H9 (cell line): ENCODE results near the gene MGLL. TPM values are rescaled to one million over a fixed set of nuclear protein-coding genes. Genes with fewer than 3 reads are reported as not detected.

ENCODE experiments used
- DNase-seq: peaks from one replicate; pipeline ENCODE4 v3.0.0-alpha.2; 2017
- H2AFZ ChIP-seq: one replicate; pipeline ENCODE4 v1.6.1; 2013; ENCODE audit warnings: mild to moderate bottlenecking, low read length, control low read depth, moderate library complexity
- H2AK5ac ChIP-seq: 2 replicates; pipeline ENCODE4 v1.6.1; 2013; ENCODE audit warnings: low read length, control low read depth, mixed read lengths; ENCODE audit not compliant: insufficient read length
- H2BK120ac ChIP-seq: one replicate; pipeline ENCODE4 v1.6.1; 2013; ENCODE audit warnings: low read depth, mild to moderate bottlenecking, low read length, control low read depth, inconsistent platforms; ENCODE audit not compliant: poor library complexity, severe bottlenecking
- H2BK12ac ChIP-seq: 2 replicates; pipeline ENCODE4 v1.6.1; 2013; ENCODE audit warnings: low read length, control low read depth, mixed read lengths, low read depth; ENCODE audit not compliant: insufficient read length
- H2BK15ac ChIP-seq: 2 replicates; pipeline ENCODE4 v1.6.1; 2013; ENCODE audit warnings: low read depth, low read length, control low read depth
- H2BK20ac ChIP-seq: one replicate; pipeline ENCODE4 v1.6.1; 2013; ENCODE audit warnings: low read depth, mild to moderate bottlenecking, low read length, control low read depth, inconsistent platforms; ENCODE audit not compliant: poor library complexity, severe bottlenecking
- H2BK5ac ChIP-seq: 2 replicates; pipeline ENCODE4 v1.6.1; 2013; ENCODE audit warnings: low read length, control low read depth, mixed read lengths; ENCODE audit not compliant: insufficient read length
- H3K14ac ChIP-seq: 2 replicates; pipeline ENCODE4 v1.6.1; 2013; ENCODE audit warnings: low read length, control low read depth; ENCODE audit not compliant: insufficient read depth
- H3K18ac ChIP-seq: 2 replicates; pipeline ENCODE4 v1.6.1; 2013; ENCODE audit warnings: low read depth, mild to moderate bottlenecking, mixed read lengths, low read length, control low read depth; ENCODE audit not compliant: insufficient read length
- H3K23ac ChIP-seq: 2 replicates; pipeline ENCODE4 v1.6.1; 2013; ENCODE audit warnings: low read length, control low read depth, mixed read lengths, low read depth; ENCODE audit not compliant: insufficient read length
- H3K23me2 ChIP-seq: 2 replicates; pipeline ENCODE4 v1.6.1; 2013; ENCODE audit warnings: low read depth, mild to moderate bottlenecking, mixed read lengths, low read length, control low read depth; ENCODE audit not compliant: insufficient read length, poor library complexity, severe bottlenecking
- H3K27ac ChIP-seq: 2 replicates; pipeline ENCODE4 v1.5.1; 2013; ENCODE audit warnings: low read length, control low read depth, mixed read lengths, low read depth; ENCODE audit not compliant: insufficient read length
- H3K27me3 ChIP-seq: 2 replicates; pipeline ENCODE4 v1.6.1; 2013; ENCODE audit warnings: low read length, control low read depth, inconsistent platforms; ENCODE audit not compliant: insufficient read depth
- H3K4ac ChIP-seq: 2 replicates; pipeline ENCODE4 v1.6.1; 2013; ENCODE audit warnings: low read depth, mild to moderate bottlenecking, control low read depth, inconsistent platforms, low read length, moderate library complexity
- H3K4me1 ChIP-seq: 2 replicates; pipeline ENCODE4 v1.6.1; 2013; ENCODE audit warnings: low read length, control low read depth, inconsistent platforms; ENCODE audit not compliant: insufficient read depth
- H3K4me2 ChIP-seq: 2 replicates; pipeline ENCODE4 v1.6.1; 2013; ENCODE audit warnings: low read length, control low read depth, mixed read lengths; ENCODE audit not compliant: insufficient read length, insufficient read depth
- H3K56ac ChIP-seq: 2 replicates; pipeline ENCODE4 v1.6.1; 2013; ENCODE audit warnings: low read depth, mild to moderate bottlenecking, mixed read lengths, low read length, control low read depth; ENCODE audit not compliant: insufficient read length
- H3K79me1 ChIP-seq: 2 replicates; pipeline ENCODE4 v1.6.1; 2013; ENCODE audit warnings: low read depth, mild to moderate bottlenecking, moderate library complexity, low read length, control low read depth, inconsistent platforms; ENCODE audit not compliant: insufficient read depth, poor library complexity, severe bottlenecking
- H3K79me2 ChIP-seq: 2 replicates; pipeline ENCODE4 v1.6.1; 2013; ENCODE audit warnings: low read length, control low read depth, inconsistent platforms; ENCODE audit not compliant: insufficient read depth
- H3K9ac ChIP-seq: 2 replicates; pipeline ENCODE4 v1.6.1; 2013; ENCODE audit warnings: low read length, control low read depth, mixed read lengths; ENCODE audit not compliant: insufficient read length; ENCODE audit errors: extremely low read depth
- H3K9me3 ChIP-seq: one replicate; pipeline ENCODE4 v1.6.1; 2013; ENCODE audit warnings: low read depth, low read length, inconsistent platforms; ENCODE audit not compliant: control insufficient read depth
- H3T11ph ChIP-seq: one replicate; pipeline ENCODE4 v1.6.1; 2013; ENCODE audit warnings: mild to moderate bottlenecking, low read length, control low read depth, inconsistent platforms
- H4K20me1 ChIP-seq: one replicate; pipeline ENCODE4 v1.6.1; 2013; ENCODE audit not compliant: control insufficient read depth, insufficient read length, insufficient read depth
- H4K5ac ChIP-seq: 2 replicates; pipeline ENCODE4 v1.6.1; 2013; ENCODE audit warnings: low read depth, mild to moderate bottlenecking, mixed read lengths, low read length, control low read depth; ENCODE audit not compliant: insufficient read length
- H4K8ac ChIP-seq: replicated peaks from 2 replicates; pipeline ENCODE4 v1.6.1; 2013; ENCODE audit warnings: low read length, control low read depth, mixed read lengths, low read depth; ENCODE audit not compliant: insufficient read length
- H4K91ac ChIP-seq: 2 replicates; pipeline ENCODE4 v1.6.1; 2013; ENCODE audit warnings: low read depth, mild to moderate bottlenecking, moderate library complexity, mixed read lengths, low read length, control low read depth; ENCODE audit not compliant: insufficient read length
- H3K27ac Mint-ChIP-seq, 3 experiments: 2 replicates in 2 of 3; 3 replicates in 1 of 3; pipeline ENCODE4 v1.8.0; 2020 to 2021; ENCODE audit warnings: mixed read lengths in 3 of 3, mild to moderate bottlenecking in 1 of 3, moderate library complexity in 1 of 3
- H3K27me3 Mint-ChIP-seq: 2 replicates; pipeline ENCODE4 v1.8.0; 2021; ENCODE audit warnings: low read depth, mild to moderate bottlenecking, moderate library complexity, mixed read lengths
- H3K36me3 Mint-ChIP-seq, 3 experiments: 2 replicates in 2 of 3; 3 replicates in 1 of 3; pipeline ENCODE4 v1.8.0; 2020 to 2021; ENCODE audit warnings: low read depth in 3 of 3, mixed read lengths in 3 of 3; ENCODE audit not compliant: insufficient read depth in 1 of 3
- H3K4me1 Mint-ChIP-seq, 2 experiments: 2 replicates each; pipeline ENCODE4 v1.8.0; 2020; ENCODE audit warnings: mixed read lengths in 2 of 2
- H3K4me3 Mint-ChIP-seq, 2 experiments: 2 replicates in 1 of 2; 3 replicates in 1 of 2; pipeline ENCODE4 v1.8.0; 2020 to 2021; ENCODE audit warnings: mild to moderate bottlenecking in 2 of 2, mixed read lengths in 2 of 2, moderate library complexity in 1 of 2
- H3K9me3 Mint-ChIP-seq, 2 experiments: 2 replicates in 1 of 2; 3 replicates in 1 of 2; pipeline ENCODE4 v1.8.0; 2020; ENCODE audit warnings: mild to moderate bottlenecking in 2 of 2, mixed read lengths in 2 of 2, moderate library complexity in 1 of 2
- WGBS: extraction: QIAGEN DNeasy Blood & Tissue Kit; methylation state at CpG from one replicate; pipeline ENCODE4 v1.1.7; 2013; ENCODE audit warnings: missing lambda C conversion rate, low lambda C conversion rate, mixed read lengths; ENCODE audit not compliant: insufficient read length; ENCODE audit errors: extremely low coverage; 5-methylcytosine and 5-hydroxymethylcytosine counted together
- total RNA-seq: library from RNA; stranded (reverse); gene quantifications from 2 replicates; pipeline ENCODE4 v1.2.1, GENCODE V29; 2021
- TF ChIP-seq, protein P1 (sequence below): fragments of 200-600 bp; sonication (generic); conservative IDR thresholded peaks from 3 replicates; pipeline ENCODE4 v1.8.0; 2021; ENCODE audit warnings: antibody characterized with exemption, mild to moderate bottlenecking

The MGLL gene
- total RNA-seq, 1 experiment from 2014 or later: 0.11 TPM

GRCh38 chr3:127745656-127746399, 76.5 kb downstream of the MGLL start:
- Histone ChIP-seq H4K20me1 (no peaks in the 10 kb centered on the region), H3K56ac (no peak overlapping the region), H2AK5ac (no peak overlapping the region), H2BK20ac (no peak overlapping the region), H3K27me3 (no peaks in the 10 kb centered on the region), H3K18ac (no peak overlapping the region), H4K5ac (no peak overlapping the region), H3K27ac (no peak overlapping the region), H4K8ac (no peak overlapping the region), H3K4ac (no peak overlapping the region), H3K23ac (no peak overlapping the region), H4K91ac (no peak overlapping the region), H3K23me2 (no peaks in the 10 kb centered on the region), H3K4me1 (no peaks in the 10 kb centered on the region), H3K79me2 (no peaks in the 10 kb centered on the region), H3K9ac (no peak overlapping the region), H2BK12ac (no peak overlapping the region), H2BK5ac (no peak overlapping the region), H3K4me2 (no peak overlapping the region), H3K9me3 (no peaks in the 10 kb centered on the region), H3K14ac (peak overlapping the region; percentile 48; the same call in 1 of the 2 replicates), H3K79me1 (no peaks in the 10 kb centered on the region), H3T11ph (no peak overlapping the region), H2BK120ac (no peak overlapping the region), H2BK15ac (no peak overlapping the region), H2AFZ (no peak overlapping the region)
- Mint-ChIP-seq H3K27me3 (peaks cover 4% of the 10 kb centered on the region; the same call in 1 of the 2 replicates), H3K36me3 (no peaks in the 10 kb centered on the region; a peak in 1 of 7 replicates), H3K9me3 (no peaks in the 10 kb centered on the region), H3K4me1 (peaks cover 9 to 18% of the 10 kb centered on the region in 2 experiments; a peak in 3 of 4 replicates), H3K4me3 (no peak overlapping the region), H3K27ac (no peak overlapping the region)
- no CpG with 5 or more reads among the region's 11 CpGs for WGBS
- no peak for DNase-seq
- TF ChIP-seq, protein P1, sequence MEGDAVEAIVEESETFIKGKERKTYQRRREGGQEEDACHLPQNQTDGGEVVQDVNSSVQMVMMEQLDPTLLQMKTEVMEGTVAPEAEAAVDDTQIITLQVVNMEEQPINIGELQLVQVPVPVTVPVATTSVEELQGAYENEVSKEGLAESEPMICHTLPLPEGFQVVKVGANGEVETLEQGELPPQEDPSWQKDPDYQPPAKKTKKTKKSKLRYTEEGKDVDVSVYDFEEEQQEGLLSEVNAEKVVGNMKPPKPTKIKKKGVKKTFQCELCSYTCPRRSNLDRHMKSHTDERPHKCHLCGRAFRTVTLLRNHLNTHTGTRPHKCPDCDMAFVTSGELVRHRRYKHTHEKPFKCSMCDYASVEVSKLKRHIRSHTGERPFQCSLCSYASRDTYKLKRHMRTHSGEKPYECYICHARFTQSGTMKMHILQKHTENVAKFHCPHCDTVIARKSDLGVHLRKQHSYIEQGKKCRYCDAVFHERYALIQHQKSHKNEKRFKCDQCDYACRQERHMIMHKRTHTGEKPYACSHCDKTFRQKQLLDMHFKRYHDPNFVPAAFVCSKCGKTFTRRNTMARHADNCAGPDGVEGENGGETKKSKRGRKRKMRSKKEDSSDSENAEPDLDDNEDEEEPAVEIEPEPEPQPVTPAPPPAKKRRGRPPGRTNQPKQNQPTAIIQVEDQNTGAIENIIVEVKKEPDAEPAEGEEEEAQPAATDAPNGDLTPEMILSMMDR: no peak
